ENCODE measurements around the gene FBXL14.

DNA sequence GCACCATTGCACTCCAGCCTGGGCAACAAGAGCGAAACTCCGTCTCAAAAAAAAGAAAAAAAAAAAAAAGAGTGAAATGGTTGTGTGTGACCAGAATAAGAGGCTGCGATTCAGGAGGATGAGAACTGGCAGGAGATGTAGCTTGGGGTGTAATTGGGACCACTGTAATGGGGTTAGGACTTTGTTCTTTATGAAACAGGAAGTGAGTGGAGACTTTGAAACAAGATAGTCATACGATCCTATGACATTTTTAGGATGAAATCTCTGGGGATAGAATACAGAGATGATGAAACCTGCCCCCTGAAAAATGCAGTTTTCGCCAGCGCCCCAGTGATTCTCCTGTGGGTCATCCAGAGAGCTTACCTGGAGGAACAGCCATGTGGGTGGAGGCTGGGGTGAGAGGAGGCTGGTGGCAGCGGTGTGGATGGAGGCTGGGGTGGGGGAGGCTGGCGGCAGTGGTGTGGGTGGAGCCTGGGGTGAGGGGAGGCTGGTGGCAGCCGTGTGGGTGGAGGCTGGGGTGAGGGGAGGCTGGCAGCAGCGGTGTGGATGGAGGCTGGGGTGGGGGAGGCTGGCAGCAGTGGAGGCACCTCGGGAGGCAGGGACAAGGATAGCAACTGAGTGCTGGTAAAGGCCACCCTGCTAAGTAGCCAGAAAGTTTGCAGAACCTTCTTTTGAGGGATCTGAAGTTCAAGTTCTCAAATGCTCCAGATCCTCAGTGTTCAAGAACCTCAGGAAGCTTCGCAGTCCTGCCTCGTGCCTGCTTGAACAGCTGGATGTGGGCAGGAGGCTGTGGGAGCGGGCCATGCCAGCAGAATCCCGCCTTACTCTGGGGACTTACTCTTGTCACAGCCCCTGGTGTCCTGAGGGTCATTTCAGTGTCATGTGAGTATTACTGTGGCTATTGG is 20.2 kb downstream of the FBXL14 start:
- TF ChIP-seq, protein P1, sequence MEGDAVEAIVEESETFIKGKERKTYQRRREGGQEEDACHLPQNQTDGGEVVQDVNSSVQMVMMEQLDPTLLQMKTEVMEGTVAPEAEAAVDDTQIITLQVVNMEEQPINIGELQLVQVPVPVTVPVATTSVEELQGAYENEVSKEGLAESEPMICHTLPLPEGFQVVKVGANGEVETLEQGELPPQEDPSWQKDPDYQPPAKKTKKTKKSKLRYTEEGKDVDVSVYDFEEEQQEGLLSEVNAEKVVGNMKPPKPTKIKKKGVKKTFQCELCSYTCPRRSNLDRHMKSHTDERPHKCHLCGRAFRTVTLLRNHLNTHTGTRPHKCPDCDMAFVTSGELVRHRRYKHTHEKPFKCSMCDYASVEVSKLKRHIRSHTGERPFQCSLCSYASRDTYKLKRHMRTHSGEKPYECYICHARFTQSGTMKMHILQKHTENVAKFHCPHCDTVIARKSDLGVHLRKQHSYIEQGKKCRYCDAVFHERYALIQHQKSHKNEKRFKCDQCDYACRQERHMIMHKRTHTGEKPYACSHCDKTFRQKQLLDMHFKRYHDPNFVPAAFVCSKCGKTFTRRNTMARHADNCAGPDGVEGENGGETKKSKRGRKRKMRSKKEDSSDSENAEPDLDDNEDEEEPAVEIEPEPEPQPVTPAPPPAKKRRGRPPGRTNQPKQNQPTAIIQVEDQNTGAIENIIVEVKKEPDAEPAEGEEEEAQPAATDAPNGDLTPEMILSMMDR (IDR thresholded peaks at IDR 0.05): no peak
- no peak for TF ChIP-seq POLR2A (IDR thresholded peaks at IDR 0.05)
- TF ChIP-seq POLR2AphosphoS5 (IDR thresholded peaks at IDR 0.05): no peak

Measured in prostate gland (tissue), 2 donors.